ENCODE measurements around the gene PRKN. TPM values are rescaled to one million over a fixed set of nuclear protein-coding genes. Genes with fewer than 3 reads are reported as not detected.

The PRKN gene
- total and polyA plus RNA-seq, 2 donors (not counting 1 experiment from before 2014, with no cell fraction given): 0.43 to 4.6 TPM

- Histone ChIP-seq H3K27ac (ENCODE audit: insufficient read depth, low read length) (no peak overlapping the region), H3K79me2 (ENCODE audit: control insufficient read depth, insufficient read depth, low read length) (no peaks in the 10 kb centered on the region), H3K4me1 (ENCODE audit: control insufficient read depth, extremely low read depth, insufficient read depth, low read length) (no peaks in the 10 kb centered on the region), H3K36me3 (ENCODE audit: control insufficient read depth, insufficient read depth, low read length) (no peaks in the 10 kb centered on the region), H3K9me3 (ENCODE audit: control insufficient read depth, insufficient read depth, low read depth, low read length) (no peaks in the 10 kb centered on the region), H3K27me3 (ENCODE audit: control insufficient read depth, insufficient read depth, low read length) (no peaks in the 10 kb centered on the region), H2AFZ (ENCODE audit: low read length) (no peak overlapping the region), H3K4me2 (ENCODE audit: extremely low read depth, insufficient read depth, low read length) (no peak overlapping the region), H3K4me3 (replicated peaks in 1 of 4; ENCODE audit: control extremely low read depth in 1 of 4, insufficient read depth in 1 of 4, low read depth in 3 of 4, low read length in 4 of 4) (no peak overlapping the region), H3K9ac (ENCODE audit: insufficient read depth, low read length) (no peak overlapping the region), H4K20me1 (ENCODE audit: control insufficient read depth, extremely low read depth, insufficient read depth, low read length) (no peaks in the 10 kb centered on the region)
- TF ChIP-seq EZH2 (IDR thresholded peaks at IDR 0.05; ENCODE audit: low read length, missing control alignments): no peak
- no peak for TF ChIP-seq CTCF (conservative IDR thresholded peaks at IDR 0.05 in 1 of 2, IDR thresholded peaks at IDR 0.05 in 1 of 2; ENCODE audit: low read depth in 1 of 2, low read length in 2 of 2)
- no peak for DNase-seq (ENCODE audit: low read depth in 2 of 2)
Observed at GRCh38 chr6:161701056-161701455, 1026.5 kb downstream of the PRKN start.

GRCh38 chr6:161696801-161697200 is 1030.8 kb downstream of the PRKN start:
- H3K4me2 ChIP-seq (ENCODE audit: extremely low read depth, insufficient read depth, low read length): no peak overlapping the region
- H3K79me2 ChIP-seq (ENCODE audit: control insufficient read depth, insufficient read depth, low read length): no peaks in the 10 kb centered on the region
- peak in 1 of 2 donors; percentile 6 for DNase-seq (ENCODE audit: low read depth in 2 of 2)
- no peak overlapping the region for H3K9ac ChIP-seq (ENCODE audit: insufficient read depth, low read length)
- H3K27ac ChIP-seq (ENCODE audit: insufficient read depth, low read length): no peak overlapping the region
- no peaks in the 10 kb centered on the region for H3K36me3 ChIP-seq (ENCODE audit: control insufficient read depth, insufficient read depth, low read length)
- H3K4me1 ChIP-seq (ENCODE audit: control insufficient read depth, extremely low read depth, insufficient read depth, low read length): no peaks in the 10 kb centered on the region
- H2AFZ ChIP-seq (ENCODE audit: low read length): no peak overlapping the region
- no peak overlapping the region for H3K4me3 ChIP-seq (replicated peaks in 1 of 4; ENCODE audit: control extremely low read depth in 1 of 4, insufficient read depth in 1 of 4, low read depth in 3 of 4, low read length in 4 of 4)
- no peaks in the 10 kb centered on the region for H4K20me1 ChIP-seq (ENCODE audit: control insufficient read depth, extremely low read depth, insufficient read depth, low read length)
- TF ChIP-seq CTCF (conservative IDR thresholded peaks at IDR 0.05 in 1 of 2, IDR thresholded peaks at IDR 0.05 in 1 of 2; ENCODE audit: low read depth in 1 of 2, low read length in 2 of 2) (no peak), EZH2 (IDR thresholded peaks at IDR 0.05; ENCODE audit: low read length, missing control alignments) (no peak)
- no peaks in the 10 kb centered on the region for H3K9me3 ChIP-seq (ENCODE audit: control insufficient read depth, insufficient read depth, low read depth, low read length)
- no peaks in the 10 kb centered on the region for H3K27me3 ChIP-seq (ENCODE audit: control insufficient read depth, insufficient read depth, low read length)

GRCh38 chr6:161694995-161695394 is 1032.6 kb downstream of the PRKN start:
- Histone ChIP-seq H2AFZ (ENCODE audit: low read length) (no peak overlapping the region), H3K4me1 (ENCODE audit: control insufficient read depth, extremely low read depth, insufficient read depth, low read length) (no peaks in the 10 kb centered on the region), H3K36me3 (ENCODE audit: control insufficient read depth, insufficient read depth, low read length) (no peaks in the 10 kb centered on the region), H3K4me3 (replicated peaks in 1 of 4; ENCODE audit: control extremely low read depth in 1 of 4, insufficient read depth in 1 of 4, low read depth in 3 of 4, low read length in 4 of 4) (no peak overlapping the region), H4K20me1 (ENCODE audit: control insufficient read depth, extremely low read depth, insufficient read depth, low read length) (no peaks in the 10 kb centered on the region), H3K27me3 (ENCODE audit: control insufficient read depth, insufficient read depth, low read length) (no peaks in the 10 kb centered on the region), H3K9ac (ENCODE audit: insufficient read depth, low read length) (no peak overlapping the region), H3K4me2 (ENCODE audit: extremely low read depth, insufficient read depth, low read length) (no peak overlapping the region), H3K9me3 (ENCODE audit: control insufficient read depth, insufficient read depth, low read depth, low read length) (no peaks in the 10 kb centered on the region), H3K79me2 (ENCODE audit: control insufficient read depth, insufficient read depth, low read length) (no peaks in the 10 kb centered on the region), H3K27ac (ENCODE audit: insufficient read depth, low read length) (no peak overlapping the region)
- DNase-seq (ENCODE audit: low read depth in 2 of 2): peak; percentile 11 to 54
- TF ChIP-seq EZH2 (IDR thresholded peaks at IDR 0.05; ENCODE audit: low read length, missing control alignments) (no peak), CTCF (conservative IDR thresholded peaks at IDR 0.05 in 1 of 2, IDR thresholded peaks at IDR 0.05 in 1 of 2; ENCODE audit: low read depth in 1 of 2, low read length in 2 of 2) (peak; percentile 55 to 69)

Measured in fibroblast of lung (primary cell).